Stimulated activated CD4-positive, alpha-beta T cell treated with anti-CD3 and anti-CD28 coated beads, TNF-alpha, amount 100 ng/mL, for 24 hours (primary cell): Measurements from ENCODE around the gene RHOG.

ENCODE experiments used
- DNase-seq, 3 experiments: peaks; one replicate each; pipeline ENCODE4 v3.0.0-alpha.2; 2020; ENCODE audit warnings: low read depth in 3 of 3

RHOG gene

GRCh38 chr11:3859373-3859881 is 18.7 kb upstream of the RHOG start:
- no peak for DNase-seq

GRCh38 chr11:3857628-3858027 is 16.9 kb upstream of the RHOG start:
- DNase-seq: no peak

GRCh38 chr11:3856856-3857553 is 16.2 kb upstream of the RHOG start:
- no peak for DNase-seq

DNA sequence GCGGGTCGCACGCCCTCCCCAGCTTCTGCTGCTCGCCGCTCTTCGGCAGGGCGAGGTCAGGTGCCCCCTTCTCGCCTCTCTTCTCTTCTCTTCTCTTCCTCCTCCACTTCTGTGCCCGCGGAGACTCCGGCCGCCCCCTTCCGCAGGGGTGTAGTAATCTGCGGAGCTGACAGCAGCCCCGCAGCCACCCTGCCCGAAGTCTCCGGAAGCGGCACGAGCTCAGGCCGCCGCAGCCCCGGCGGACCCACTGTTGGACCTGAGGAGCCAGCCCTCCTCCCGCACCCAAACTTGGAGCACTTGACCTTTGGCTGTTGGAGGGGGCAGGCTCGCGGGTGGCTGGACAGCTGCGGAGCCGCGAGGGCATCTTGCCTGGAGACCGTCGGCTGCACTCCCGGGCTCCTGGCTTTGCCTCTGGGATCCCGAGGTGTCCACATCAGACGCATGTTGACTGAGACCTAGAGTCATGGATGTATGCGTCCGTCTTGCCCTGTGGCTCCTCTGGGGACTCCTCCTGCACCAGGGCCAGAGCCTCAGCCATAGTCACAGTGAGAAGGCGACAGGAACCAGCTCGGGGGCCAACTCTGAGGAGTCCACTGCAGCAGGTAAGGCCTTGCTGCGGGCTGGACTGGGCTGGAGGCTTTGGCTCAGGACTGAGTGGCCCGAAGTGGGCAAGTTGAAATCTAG is 15.2 kb upstream of the RHOG start:
- peak in 1 of 3 experiments; percentile 46 for DNase-seq

- DNase-seq: peak; percentile 96 to 99 (median 99)
Measured at GRCh38 chr11:3854977-3855807, 14.4 kb upstream of the RHOG start, which contains the start of gene STIM1. STIM1 (plus strand) TSS chr11:3855664; CDS start chr11:3856271, 607 bp downstream.

DNA sequence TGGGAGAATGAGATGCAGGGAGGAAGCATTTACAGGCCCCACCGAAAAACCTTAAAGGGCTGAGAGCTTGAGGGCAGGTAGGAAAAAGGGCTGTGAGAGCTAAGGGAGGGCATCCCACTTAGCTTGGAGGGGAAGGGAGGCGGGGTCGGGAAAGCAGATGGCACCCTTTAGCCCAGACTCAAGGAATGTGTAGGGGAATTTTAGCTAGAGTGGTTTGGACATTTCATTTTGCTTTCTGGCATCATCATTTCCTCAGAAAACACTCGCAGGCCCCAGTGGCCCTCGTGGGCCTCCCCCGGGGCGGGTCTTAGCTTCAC is 13.9 kb upstream of the RHOG start:
- DNase-seq: no peak

GRCh38 chr11:3853899-3854659 is 13.3 kb upstream of the RHOG start:
- DNase-seq: peak in 1 of 3 experiments; percentile 59

DNA sequence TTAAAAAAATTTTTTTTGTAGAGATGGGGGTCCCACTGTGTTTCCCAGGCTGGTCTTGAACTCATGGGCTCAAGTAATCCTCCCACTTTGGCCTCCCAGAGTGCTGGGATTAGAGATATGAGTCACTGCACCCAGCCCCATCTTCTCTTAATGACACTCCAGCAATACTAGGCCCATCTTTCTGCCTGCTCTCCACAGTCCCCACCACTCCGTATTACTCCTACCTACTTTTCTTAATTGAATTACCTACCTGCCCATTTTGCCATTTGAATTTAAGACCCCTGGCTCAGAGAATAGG is 12.7 kb upstream of the RHOG start:
- DNase-seq: no peak

DNA sequence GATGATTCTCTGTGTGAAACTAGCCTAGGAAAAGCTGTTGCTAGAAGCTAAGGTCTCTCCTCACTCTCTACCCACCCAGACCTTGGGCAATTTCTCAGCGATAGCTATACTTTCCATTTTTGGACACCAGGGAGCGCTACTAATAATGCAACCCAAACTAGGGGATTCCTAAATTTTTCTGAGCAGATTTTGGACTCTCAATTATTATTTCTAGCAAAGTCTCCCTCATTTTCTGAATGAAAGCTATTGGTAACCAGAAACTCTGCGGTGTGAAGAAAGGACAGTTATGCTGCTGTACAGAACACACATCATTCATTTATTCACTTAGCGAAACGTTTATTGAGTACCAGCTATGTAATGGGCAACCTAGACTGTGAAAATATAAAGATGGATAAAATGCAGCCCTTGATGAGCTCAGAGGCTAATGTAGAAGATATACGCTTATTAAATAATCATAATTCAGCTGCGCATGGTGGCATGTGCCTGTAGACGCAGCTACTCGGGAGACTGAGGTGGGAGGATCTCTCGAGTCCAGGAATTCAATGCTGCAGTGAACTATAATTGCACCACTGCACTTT is 8.6 kb upstream of the RHOG start:
- peak in 1 of 3 experiments; percentile 50 for DNase-seq

GRCh38 chr11:3845670-3846069 is 4.9 kb upstream of the RHOG start:
- no peak for DNase-seq

GRCh38 chr11:3845246-3845645 is 4.5 kb upstream of the RHOG start:
- DNase-seq: no peak

DNA sequence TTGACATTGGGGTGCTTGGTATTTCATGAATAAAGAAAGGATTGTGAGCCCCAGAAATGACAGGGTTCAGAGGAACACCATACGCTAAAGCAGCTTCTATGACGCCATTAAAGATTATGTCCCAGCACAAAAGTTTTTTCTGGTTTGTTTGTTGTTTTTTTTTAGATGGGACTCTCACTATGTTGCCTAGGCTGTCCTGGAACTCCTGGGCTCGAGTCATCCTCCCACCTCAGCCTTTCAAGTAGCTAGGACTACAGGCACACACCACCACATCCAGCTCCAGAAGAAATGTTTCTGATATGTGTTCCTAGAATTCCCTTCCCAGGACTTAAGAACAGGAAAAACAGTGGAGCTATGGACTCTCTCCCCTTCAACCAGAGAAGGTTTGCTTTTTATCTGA is 2.6 kb upstream of the RHOG start:
- DNase-seq: no peak

DNA sequence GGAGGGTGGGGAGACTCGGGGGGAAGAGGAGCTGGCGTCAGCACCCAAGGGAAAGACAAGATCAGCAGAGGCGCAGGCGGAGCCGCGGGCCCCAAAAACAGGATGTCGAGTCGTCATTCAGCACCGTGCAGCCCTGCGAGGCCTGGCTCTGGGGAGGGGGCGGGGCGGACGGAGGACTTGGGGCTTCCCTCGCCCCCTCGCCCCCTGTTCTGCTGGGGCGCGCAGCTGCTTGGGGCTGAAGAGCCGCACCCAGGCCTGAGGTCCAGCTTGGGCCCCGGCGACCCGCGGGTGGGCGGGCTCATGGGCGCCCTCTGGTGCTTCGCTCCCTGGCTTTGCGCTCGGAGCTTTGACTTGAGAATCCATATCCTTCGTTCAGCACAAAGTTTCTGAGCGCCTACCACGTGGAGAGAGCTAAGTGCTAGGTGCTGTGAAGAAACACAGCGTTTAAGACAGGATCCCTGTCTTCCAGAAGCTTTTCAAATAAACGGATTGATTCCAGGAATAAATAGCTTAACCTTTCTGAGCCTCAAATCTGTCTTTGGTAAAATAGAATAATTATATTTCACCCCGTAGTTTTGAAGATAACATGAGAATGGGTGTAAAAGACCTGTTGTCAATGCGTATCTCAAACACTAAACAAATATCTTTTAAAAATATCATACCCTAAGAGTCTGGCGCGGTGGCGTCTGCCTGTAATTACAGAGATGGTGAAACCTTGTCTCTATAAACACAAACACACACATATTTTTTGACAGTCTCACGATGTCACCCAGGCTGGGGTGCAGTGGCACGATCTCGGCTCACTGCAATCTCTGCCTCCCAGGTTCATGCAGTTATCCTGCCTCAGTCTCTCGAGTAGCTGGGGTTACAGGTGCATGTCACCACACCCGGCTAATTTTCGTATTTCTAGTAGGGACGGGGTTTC is 929 bp upstream of the RHOG start:
- DNase-seq: peak; percentile 87 to 95 (median 88)

GRCh38 chr11:3840004-3840869 is 522 bp downstream of the RHOG start:
- no peak for DNase-seq

- no peak for DNase-seq
Measured at GRCh38 chr11:3838504-3838903, 2.3 kb downstream of the RHOG start.

DNA sequence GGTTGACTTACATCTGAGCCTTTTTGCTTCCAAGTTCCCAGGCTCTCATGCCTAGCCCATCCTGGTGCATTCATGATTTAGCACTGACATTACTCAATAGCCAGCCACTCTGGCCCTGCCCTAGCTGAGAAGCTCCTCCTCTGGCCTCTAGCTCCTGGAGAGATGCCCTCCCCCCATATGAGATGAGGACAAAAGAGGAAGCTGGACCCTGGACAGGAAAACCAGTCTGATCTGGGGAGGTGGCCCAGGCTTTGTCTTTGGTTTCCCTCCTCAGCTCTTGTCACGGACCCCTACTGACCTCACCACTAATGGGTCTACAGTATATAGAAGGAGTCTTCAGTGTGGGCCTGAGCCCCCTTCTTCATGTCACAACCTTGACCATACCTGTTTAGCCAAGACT is 3.0 kb downstream of the RHOG start:
- DNase-seq: no peak

- peak in 1 of 3 experiments; percentile 57 for DNase-seq
Measured at GRCh38 chr11:3836903-3837302, 3.9 kb downstream of the RHOG start.

- DNase-seq: no peak
Measured at GRCh38 chr11:3835751-3836150, 5.0 kb downstream of the RHOG start.

DNA sequence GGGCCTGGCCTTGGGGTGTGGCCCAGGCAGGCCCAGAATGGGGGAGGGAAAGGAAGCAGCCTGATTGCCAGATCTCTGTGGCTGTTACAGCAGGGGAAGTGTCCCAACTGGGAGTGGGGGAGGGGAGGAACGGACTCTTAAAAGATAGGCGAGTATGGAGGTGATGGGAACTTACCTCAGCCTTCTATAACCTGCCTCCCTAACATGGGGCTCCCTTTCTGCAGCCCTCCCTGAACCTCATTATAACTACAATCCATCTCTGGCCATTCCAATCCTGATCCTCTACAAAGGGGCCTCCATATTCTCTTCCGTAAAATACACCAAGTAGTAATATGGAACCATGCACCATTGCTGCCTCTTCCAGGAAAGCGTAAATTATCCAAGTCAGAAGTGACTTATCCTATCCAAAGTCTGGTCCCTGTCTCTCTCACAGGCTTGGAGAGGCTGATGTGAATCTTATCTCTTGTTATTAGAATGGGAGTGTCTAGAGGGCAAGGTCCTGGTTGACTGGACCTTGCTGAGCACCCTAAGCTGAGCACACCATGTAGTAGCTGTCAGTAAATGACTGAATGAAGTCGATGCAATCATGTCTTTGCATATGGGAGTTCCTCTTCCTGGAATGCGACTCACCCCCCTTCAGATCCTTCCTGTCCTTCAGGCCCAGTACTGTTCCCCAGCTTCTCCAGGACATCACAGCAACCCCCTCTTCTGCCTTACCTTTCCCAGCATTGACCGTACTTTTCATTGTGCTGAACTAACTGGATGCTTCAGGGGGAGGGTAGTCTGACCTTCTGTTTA is 5.9 kb downstream of the RHOG start:
- DNase-seq: no peak
